Left lung (tissue), 10 donors: ENCODE measurements around the gene CNOT8. TPM values are rescaled to one million over a fixed set of nuclear protein-coding genes. Genes with fewer than 3 reads are reported as not detected.
"Not testable (repeated sequence)": the region's sequence is repeated elsewhere in the genome, so short reads cannot be mapped to it uniquely, and the experiment has no call there.

Source experiments
- ATAC-seq: fragments of 200-7000 bp; cut with Tn5 transposase; one replicate; pipeline ENCODE4 v1.9.1; 2020; ENCODE audit warnings: moderate library complexity
- DNase-seq, 4 donors: peaks; one replicate each; pipeline ENCODE4 v3.0.0-alpha.2; 2013 to 2020
- H3K27ac ChIP-seq, 2 donors: fragments of 200-600 bp; sonication (generic) in 1 of 2; one replicate each; pipeline versions ENCODE4 v1.5.0 to v1.8.0; 2020 to 2021
- H3K27me3 ChIP-seq, 2 donors: fragments of 200-600 bp; sonication (generic) in 1 of 2; one replicate each; pipeline versions ENCODE4 v1.5.0 to v1.8.0; 2020 to 2021
- H3K36me3 ChIP-seq, 2 donors: fragments of 200-600 bp; sonication (generic) in 1 of 2; one replicate each; pipeline versions ENCODE4 v1.5.0 to v1.8.0; 2020 to 2021
- H3K4me1 ChIP-seq, 2 donors: fragments of 200-600 bp; one replicate each; pipeline ENCODE4 v1.8.0; 2021
- H3K4me3 ChIP-seq, 2 donors: fragments of 200-600 bp; sonication (generic) in 1 of 2; one replicate each; pipeline versions ENCODE4 v1.5.0 to v1.8.0; 2020 to 2021; ENCODE audit warnings: mild to moderate bottlenecking in 1 of 2
- H3K9me3 ChIP-seq, 2 donors: fragments of 200-600 bp; sonication (generic) in 1 of 2; one replicate each; pipeline versions ENCODE4 v1.5.0 to v1.8.0; 2020 to 2021
- CTCF ChIP-seq, 2 donors: fragments of 200-600 bp; sonication (generic) in 1 of 2; IDR thresholded peaks; one replicate each; pipeline versions ENCODE4 v1.5.0 to v1.8.0; 2021; ENCODE audit warnings: antibody characterized with exemption in 2 of 2
- intact Hi-C, 2 donors: fragments of 100-400 bp; cut with DNase I; formaldehyde crosslinking; loops; one replicate each; pipeline versions ENCODE4 v1.11.2 to v1.14.2; 2022
- polyA plus RNA-seq, 6 donors: library from polyadenylated mRNA; unstranded; fragments of 120-200 nt; gene quantifications; one replicate each; pipeline ENCODE4 v1.2.1, GENCODE V29; 2013; ENCODE audit not compliant: insufficient read length in 6 of 6
- total RNA-seq, 2 donors: library from RNA; stranded (reverse); fragmentation: NEBNext Ultra II Directional; extraction: Animal tissue kit (Norgen Biotek cat#: 25700); gene quantifications; one replicate each; pipeline ENCODE4 v1.2.1, GENCODE V29; 2021
- donor health status: DM: no; HTN: yes; CAD: no.
- donor health status: DM: no; HTN: no; CAD: no.

Gene CNOT8
- total and polyA plus RNA-seq, 8 donors: 65.8 to 95.4 (median 85.4) TPM

DNA sequence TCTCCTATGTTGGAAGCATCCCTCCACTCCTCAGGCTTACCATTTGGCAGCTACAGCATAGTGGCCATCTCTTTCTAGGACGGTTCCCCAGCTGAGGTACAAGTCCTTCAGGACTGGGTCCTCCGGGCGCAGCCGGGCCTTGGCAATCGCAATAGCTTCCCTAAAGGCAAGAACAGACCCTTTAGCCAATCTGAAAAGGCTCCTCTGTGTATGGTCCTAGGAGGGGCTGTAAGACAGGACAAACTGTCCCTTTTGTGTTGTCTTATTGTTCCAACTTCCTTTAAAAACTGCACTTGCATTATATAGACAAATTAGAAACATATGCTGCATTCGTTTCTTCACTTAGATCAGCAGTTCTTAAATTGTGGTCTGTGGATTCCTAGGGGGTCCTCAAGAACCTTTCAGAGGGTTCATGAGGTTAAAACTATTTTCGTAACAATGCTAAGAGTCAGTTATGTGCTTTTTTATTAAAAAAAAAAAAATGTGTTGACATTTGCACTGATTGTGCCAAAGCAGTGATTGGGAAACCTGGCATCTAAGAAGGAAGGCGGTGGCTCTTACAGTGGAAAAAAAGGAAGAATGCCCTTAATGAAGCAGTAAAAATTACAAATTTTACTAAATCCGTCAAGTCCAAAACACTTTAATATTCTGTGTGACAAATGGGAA, 40.9 kb downstream of the CNOT8 start:
- Histone ChIP-seq H3K4me1 (peaks cover 0 to 6% of the 10 kb centered on the region in 2 donors), H3K4me3 (no peak overlapping the region), H3K9me3 (no peaks in the 10 kb centered on the region), H3K27me3 (no peaks in the 10 kb centered on the region), H3K27ac (peak overlapping the region; percentile 6 to 39), H3K36me3 (peaks cover 0 to 88% of the 10 kb centered on the region in 2 donors)
- intact Hi-C loops: no loop called here
- DNase-seq (no peak), ATAC-seq (no peak)
- no peak for TF ChIP-seq CTCF (IDR thresholded peaks at IDR 0.05)

DNA sequence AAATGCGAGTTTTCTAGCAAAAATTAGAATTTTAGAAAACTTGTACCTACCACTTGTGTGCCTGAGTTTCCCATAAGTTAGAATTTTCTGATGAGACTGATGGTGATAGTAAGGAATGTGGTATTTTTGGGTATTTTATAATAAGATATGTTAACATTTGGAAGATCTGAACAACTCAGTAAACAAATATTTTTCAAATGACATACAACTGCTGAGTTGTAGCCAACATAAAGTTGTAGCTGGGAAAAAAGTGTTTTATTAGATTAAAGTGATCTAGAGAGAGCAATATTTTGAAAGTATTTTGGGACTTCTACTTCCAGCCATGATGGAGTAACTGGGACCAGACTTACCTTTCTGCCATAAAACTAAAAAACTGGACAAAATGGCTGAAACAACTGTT, 41.6 kb downstream of the CNOT8 start:
- H3K27me3 ChIP-seq: no peaks in the 10 kb centered on the region
- TF ChIP-seq CTCF (IDR thresholded peaks at IDR 0.05): no peak
- H3K4me1 ChIP-seq: peaks cover 0 to 6% of the 10 kb centered on the region in 2 donors
- ATAC-seq (no peak), DNase-seq (no peak)
- intact Hi-C loops: no loop called here
- no peak overlapping the region for H3K4me3 ChIP-seq
- H3K27ac ChIP-seq: peak overlapping the region; percentile 6 to 39
- H3K9me3 ChIP-seq: no peaks in the 10 kb centered on the region
- H3K36me3 ChIP-seq: peaks cover 0 to 88% of the 10 kb centered on the region in 2 donors

- H3K4me1 ChIP-seq: peaks cover 0 to 6% of the 10 kb centered on the region in 2 donors
- H3K27me3 ChIP-seq: no peaks in the 10 kb centered on the region
- peaks cover 0 to 88% of the 10 kb centered on the region in 2 donors for H3K36me3 ChIP-seq
- ATAC-seq: no peak
- H3K4me3 ChIP-seq: no peak overlapping the region
- no peaks in the 10 kb centered on the region for H3K9me3 ChIP-seq
- H3K27ac ChIP-seq: no peak overlapping the region
- no peak for TF ChIP-seq CTCF (IDR thresholded peaks at IDR 0.05)
- intact Hi-C loops: no loop called here
- DNase-seq: no peak
Observed at GRCh38 chr5:154901276-154901675, 42.8 kb downstream of the CNOT8 start.

GRCh38 chr5:154901913-154902312, 43.5 kb downstream of the CNOT8 start:
- Histone ChIP-seq H3K4me1 (peaks cover 0 to 6% of the 10 kb centered on the region in 2 donors), H3K27ac (no peak overlapping the region), H3K9me3 (no peaks in the 10 kb centered on the region), H3K36me3 (peaks cover 0 to 88% of the 10 kb centered on the region in 2 donors), H3K27me3 (no peaks in the 10 kb centered on the region), H3K4me3 (no peak overlapping the region)
- no peak for TF ChIP-seq CTCF (IDR thresholded peaks at IDR 0.05)
- DNase-seq (no peak), ATAC-seq (no peak)
- intact Hi-C loops: no loop called here

DNA sequence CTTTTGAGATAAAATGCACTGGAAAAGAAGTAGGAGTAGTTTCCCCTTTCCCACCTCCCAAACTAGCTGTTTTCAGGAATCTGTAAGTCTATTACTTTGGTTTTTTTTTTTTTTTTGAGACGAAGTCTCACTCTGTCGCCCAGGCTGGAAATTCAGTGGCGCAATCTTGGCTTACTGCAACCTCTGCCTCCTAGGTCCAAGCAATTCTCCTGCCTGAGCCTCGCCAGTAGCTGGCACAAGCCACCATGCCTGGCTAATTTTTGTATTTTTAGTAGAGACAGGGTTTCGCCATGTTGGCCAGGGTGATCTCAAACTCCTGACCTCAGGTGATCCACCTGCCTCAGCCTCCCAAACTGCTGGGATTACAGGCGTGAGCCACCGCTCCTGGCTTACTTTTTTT, 47.2 kb downstream of the CNOT8 start:
- ATAC-seq, H3K4me1 ChIP-seq, intact Hi-C loops, H3K27ac ChIP-seq, DNase-seq, H3K4me3 ChIP-seq, H3K27me3 ChIP-seq, H3K9me3 ChIP-seq: not testable (repeated sequence)
- H3K36me3 ChIP-seq: peaks cover 0 to 99% of the 10 kb centered on the region in 2 donors

DNA sequence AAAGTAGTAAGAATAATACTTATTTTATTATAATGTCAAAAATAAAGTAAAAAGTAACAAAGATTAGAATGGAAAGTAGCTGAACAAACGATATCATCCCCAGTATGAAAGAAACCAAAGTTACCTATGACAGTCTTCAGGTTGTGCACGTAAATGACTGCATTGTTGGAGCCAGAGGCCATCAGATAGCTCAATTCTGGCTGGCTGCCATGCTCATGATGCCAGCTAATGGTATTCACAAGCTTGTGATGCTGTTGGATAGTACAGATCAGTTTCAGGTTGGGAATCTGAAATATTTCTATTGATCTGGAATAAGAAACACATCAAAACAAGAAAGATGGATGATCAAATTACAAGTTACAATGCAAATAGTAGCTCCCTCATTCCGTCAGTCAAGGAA, 58.4 kb downstream of the CNOT8 start:
- H3K36me3 ChIP-seq: peaks cover 0 to 85% of the 10 kb centered on the region in 2 donors
- H3K4me1 ChIP-seq: no peaks in the 10 kb centered on the region
- H3K27ac ChIP-seq: no peak overlapping the region
- DNase-seq: no peak
- no peaks in the 10 kb centered on the region for H3K9me3 ChIP-seq
- no peaks in the 10 kb centered on the region for H3K27me3 ChIP-seq
- no peak for ATAC-seq
- intact Hi-C loops: no loop called here
- H3K4me3 ChIP-seq: no peak overlapping the region
- no peak for TF ChIP-seq CTCF (IDR thresholded peaks at IDR 0.05)
